T follicular helper cell (primary cell): ENCODE results near the gene PCDH9.
"Not testable (repeated sequence)": the region's sequence is repeated elsewhere in the genome, so short reads cannot be mapped to it uniquely, and the experiment has no call there.

Experiments
- DNase-seq: peaks from one replicate; pipeline ENCODE4 v3.0.0-alpha.2; 2020; ENCODE audit warnings: low read depth

The PCDH9 gene

GRCh38 chr13:66835040-66835628 lies 395.0 kb downstream of the PCDH9 start:
- DNase-seq = no peak

- no peak for DNase-seq
These were observed 399.0 kb downstream of the PCDH9 start for GRCh38 chr13:66830940-66831716.

GRCh38 chr13:66829803-66830202 lies 400.3 kb downstream of the PCDH9 start:
- DNase-seq = no peak

- no peak for DNase-seq
These were observed 403.7 kb downstream of the PCDH9 start for GRCh38 chr13:66826398-66826797.

- no peak for DNase-seq
These were observed 408.6 kb downstream of the PCDH9 start for GRCh38 chr13:66821551-66821950.

- no peak for DNase-seq
These were observed 418.7 kb downstream of the PCDH9 start for GRCh38 chr13:66811455-66811854.

- no peak for DNase-seq
These were observed 420.7 kb downstream of the PCDH9 start for GRCh38 chr13:66809485-66809884.

GRCh38 chr13:66807251-66807650 lies 422.9 kb downstream of the PCDH9 start:
- DNase-seq = no peak

GRCh38 chr13:66805657-66806056 lies 424.5 kb downstream of the PCDH9 start:
- DNase-seq = no peak

- no peak for DNase-seq
These were observed 426.2 kb downstream of the PCDH9 start for GRCh38 chr13:66803808-66804456.

GRCh38 chr13:66803013-66803807 lies 426.9 kb downstream of the PCDH9 start:
- no peak for DNase-seq

- DNase-seq = no peak
These were observed 434.5 kb downstream of the PCDH9 start for GRCh38 chr13:66795636-66796035.

- no peak for DNase-seq
These were observed 435.6 kb downstream of the PCDH9 start for GRCh38 chr13:66794340-66795031.

- no peak for DNase-seq
These were observed 439.3 kb downstream of the PCDH9 start for GRCh38 chr13:66790861-66791260.

GRCh38 chr13:66781241-66781640 lies 448.9 kb downstream of the PCDH9 start:
- no peak for DNase-seq

- no peak for DNase-seq
These were observed 449.3 kb downstream of the PCDH9 start for GRCh38 chr13:66780814-66781213.

GRCh38 chr13:66778461-66778860 lies 451.7 kb downstream of the PCDH9 start:
- no peak for DNase-seq

GRCh38 chr13:66775196-66775595 lies 454.9 kb downstream of the PCDH9 start:
- DNase-seq = no peak

GRCh38 chr13:66774046-66774445 lies 456.1 kb downstream of the PCDH9 start:
- no peak for DNase-seq

GRCh38 chr13:66765559-66765958 lies 464.6 kb downstream of the PCDH9 start:
- no peak for DNase-seq

GRCh38 chr13:66760678-66761077 lies 469.5 kb downstream of the PCDH9 start:
- DNase-seq = not testable (repeated sequence)

- no peak for DNase-seq
These were observed 470.2 kb downstream of the PCDH9 start for GRCh38 chr13:66759919-66760318.
